Measurements from ENCODE around the gene DNAJB8.

The DNAJB8 gene

DNA sequence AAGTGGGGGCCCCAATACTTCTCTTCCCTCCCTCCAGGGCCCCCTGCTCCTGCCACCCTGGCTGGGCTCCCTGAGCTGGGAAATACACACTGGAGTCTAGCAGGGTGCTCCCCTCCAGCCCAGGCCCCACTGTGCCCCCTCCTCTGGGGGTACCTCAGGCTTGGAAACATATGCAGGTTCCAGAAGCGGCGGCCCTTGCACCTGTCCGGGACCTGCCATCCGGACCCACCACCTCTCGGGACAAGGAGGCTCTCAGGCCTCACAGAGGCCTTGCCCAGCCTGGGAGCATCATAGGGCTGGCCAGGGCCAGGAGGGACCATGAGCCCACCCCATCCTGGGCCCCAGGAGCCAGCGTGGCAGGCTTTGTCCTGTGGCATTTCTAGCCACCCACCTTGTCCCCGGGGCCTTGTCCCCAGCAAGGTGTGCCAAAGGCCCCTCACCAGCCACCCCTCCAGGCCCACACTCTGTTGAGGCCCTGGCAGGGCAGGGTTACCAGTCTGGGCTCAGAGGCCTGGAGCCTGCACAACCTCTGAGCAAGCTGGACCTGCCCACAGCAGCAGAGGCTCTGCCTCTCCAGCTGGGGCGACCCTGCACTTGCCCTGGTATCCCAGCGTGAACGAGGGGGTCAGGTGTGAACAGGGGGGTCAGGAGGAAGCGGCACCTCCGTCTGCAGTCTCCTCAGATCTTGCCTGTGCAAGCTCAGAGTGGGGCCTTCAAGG lies 45.8 kb downstream of the DNAJB8 start:
- Mint-ChIP-seq H3K9me3 (peaks cover 8% of the 10 kb centered on the region), H3K36me3 (ENCODE audit: low read depth) (peaks cover 7% of the 10 kb centered on the region), H3K27ac (no peak overlapping the region), H3K27me3 (ENCODE audit: low read depth) (peaks cover 18% of the 10 kb centered on the region), H3K4me1 (peaks cover 21% of the 10 kb centered on the region), H3K4me3 (no peak overlapping the region)
- TF ChIP-seq, protein P1, sequence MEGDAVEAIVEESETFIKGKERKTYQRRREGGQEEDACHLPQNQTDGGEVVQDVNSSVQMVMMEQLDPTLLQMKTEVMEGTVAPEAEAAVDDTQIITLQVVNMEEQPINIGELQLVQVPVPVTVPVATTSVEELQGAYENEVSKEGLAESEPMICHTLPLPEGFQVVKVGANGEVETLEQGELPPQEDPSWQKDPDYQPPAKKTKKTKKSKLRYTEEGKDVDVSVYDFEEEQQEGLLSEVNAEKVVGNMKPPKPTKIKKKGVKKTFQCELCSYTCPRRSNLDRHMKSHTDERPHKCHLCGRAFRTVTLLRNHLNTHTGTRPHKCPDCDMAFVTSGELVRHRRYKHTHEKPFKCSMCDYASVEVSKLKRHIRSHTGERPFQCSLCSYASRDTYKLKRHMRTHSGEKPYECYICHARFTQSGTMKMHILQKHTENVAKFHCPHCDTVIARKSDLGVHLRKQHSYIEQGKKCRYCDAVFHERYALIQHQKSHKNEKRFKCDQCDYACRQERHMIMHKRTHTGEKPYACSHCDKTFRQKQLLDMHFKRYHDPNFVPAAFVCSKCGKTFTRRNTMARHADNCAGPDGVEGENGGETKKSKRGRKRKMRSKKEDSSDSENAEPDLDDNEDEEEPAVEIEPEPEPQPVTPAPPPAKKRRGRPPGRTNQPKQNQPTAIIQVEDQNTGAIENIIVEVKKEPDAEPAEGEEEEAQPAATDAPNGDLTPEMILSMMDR (IDR thresholded peaks at IDR 0.05; ENCODE audit: unreplicated experiment in 3 of 3) = no peak

DNA sequence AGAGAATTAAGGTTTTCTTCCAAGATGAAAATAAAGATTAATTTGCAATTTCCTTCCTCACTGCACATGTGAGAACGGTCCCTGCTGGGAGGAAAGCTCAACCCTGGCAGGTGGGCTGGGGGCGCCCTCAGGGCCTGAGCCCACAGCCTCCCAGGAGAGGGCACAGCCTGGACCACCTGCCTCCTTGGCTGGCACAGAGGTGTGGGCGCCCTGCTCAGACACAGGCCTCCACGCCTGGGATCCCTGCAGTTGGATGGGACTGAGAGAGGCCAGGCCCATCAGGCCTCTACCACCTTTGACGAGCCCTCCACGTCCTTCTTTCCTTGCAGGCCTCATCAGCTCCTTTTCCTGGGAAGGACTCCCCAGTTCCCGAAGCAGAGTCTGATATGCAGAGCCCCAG lies 46.4 kb downstream of the DNAJB8 start:
- Mint-ChIP-seq H3K4me3 (no peak overlapping the region), H3K27me3 (ENCODE audit: low read depth) (peaks cover 13% of the 10 kb centered on the region), H3K4me1 (peaks cover 21% of the 10 kb centered on the region), H3K9me3 (peaks cover 8% of the 10 kb centered on the region), H3K27ac (no peak overlapping the region), H3K36me3 (ENCODE audit: low read depth) (peaks cover 7% of the 10 kb centered on the region)
- TF ChIP-seq, protein P1 (IDR thresholded peaks at IDR 0.05; ENCODE audit: unreplicated experiment in 3 of 3) = no peak

DNA sequence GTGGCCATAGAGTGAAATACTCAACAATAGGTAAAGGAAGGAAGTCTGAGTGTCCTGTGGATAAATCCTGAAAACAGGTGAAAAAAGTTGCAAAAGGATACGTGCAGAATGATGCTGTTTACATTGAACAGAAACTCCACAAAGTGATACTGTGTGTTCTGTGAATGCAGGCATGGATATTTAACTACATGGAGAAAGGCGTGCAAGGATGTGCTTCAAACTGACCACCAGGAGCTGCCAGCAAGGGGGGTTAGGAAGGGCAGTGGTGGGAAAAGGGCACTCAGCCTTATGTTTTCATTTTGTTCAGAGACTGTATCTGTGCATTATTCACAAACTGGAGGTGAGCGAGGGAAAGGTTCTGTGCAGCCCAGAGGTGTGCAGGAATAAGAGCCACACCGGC lies 47.4 kb downstream of the DNAJB8 start:
- peaks cover 7% of the 10 kb centered on the region for H3K27me3 Mint-ChIP-seq (ENCODE audit: low read depth)
- TF ChIP-seq, protein P1 (IDR thresholded peaks at IDR 0.05; ENCODE audit: unreplicated experiment in 3 of 3) = no peak
- H3K4me3 Mint-ChIP-seq = no peak overlapping the region
- no peak overlapping the region for H3K27ac Mint-ChIP-seq
- peaks cover 11% of the 10 kb centered on the region for H3K4me1 Mint-ChIP-seq
- H3K9me3 Mint-ChIP-seq = peaks cover 8% of the 10 kb centered on the region
- H3K36me3 Mint-ChIP-seq (ENCODE audit: low read depth) = peaks cover 7% of the 10 kb centered on the region

DNA sequence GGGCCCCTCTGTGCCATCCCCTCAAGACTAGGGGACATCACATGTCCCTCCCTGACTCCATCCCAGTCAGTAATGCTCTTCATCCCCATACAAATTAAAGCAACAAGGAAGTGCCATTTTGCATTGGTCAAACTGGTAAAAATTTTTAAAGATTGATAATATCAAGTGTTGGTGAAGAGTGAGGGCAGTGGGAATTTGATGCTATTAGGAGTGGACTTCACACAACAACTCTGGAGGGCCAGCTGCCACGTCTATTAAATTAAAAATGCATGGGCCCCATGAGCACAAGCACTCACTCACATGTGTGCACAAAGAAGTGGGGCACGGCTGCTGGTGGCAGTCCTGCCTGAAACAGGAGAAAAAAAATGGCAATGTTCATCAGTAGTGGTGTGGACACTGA lies 47.8 kb downstream of the DNAJB8 start:
- H3K9me3 Mint-ChIP-seq = peaks cover 8% of the 10 kb centered on the region
- no peak overlapping the region for H3K27ac Mint-ChIP-seq
- H3K4me1 Mint-ChIP-seq = peaks cover 10% of the 10 kb centered on the region
- TF ChIP-seq, protein P1 (IDR thresholded peaks at IDR 0.05; ENCODE audit: unreplicated experiment in 3 of 3) = no peak
- H3K27me3 Mint-ChIP-seq (ENCODE audit: low read depth) = peaks cover 7% of the 10 kb centered on the region
- no peak overlapping the region for H3K4me3 Mint-ChIP-seq
- peaks cover 7% of the 10 kb centered on the region for H3K36me3 Mint-ChIP-seq (ENCODE audit: low read depth)

DNA sequence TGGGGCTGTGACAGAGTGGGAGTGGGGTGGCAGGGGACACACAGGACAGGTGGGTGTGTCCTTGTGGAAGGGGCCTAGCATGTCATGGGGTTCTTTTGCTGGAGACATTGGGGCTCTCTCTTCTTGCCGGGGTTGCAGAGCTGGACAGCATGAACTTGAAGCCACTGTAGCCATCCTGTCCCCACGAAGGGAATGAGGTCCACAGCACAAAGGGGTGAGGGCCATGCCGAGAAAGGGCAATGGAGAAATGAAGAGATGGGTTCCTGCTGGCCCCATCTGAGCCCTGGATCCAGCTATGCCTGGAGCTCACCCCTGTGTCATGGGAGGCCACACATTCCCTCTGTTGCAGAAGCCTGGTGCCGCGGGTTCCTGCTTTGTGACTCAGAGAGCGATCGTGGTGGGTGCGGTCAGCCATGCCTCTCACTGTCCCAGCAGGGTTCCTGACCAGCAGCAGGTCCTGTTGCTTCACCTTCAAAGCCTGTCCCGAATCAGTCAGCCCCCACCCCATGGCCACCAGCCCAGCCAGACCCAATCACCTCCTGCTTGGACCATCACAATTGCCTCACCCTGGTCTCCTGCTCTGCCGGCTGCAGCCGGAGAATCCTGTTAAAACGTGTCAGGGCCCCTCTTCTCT lies 50.0 kb downstream of the DNAJB8 start:
- Mint-ChIP-seq H3K9me3 (peaks cover 8% of the 10 kb centered on the region), H3K27ac (no peak overlapping the region), H3K4me1 (peaks cover 12% of the 10 kb centered on the region), H3K27me3 (ENCODE audit: low read depth) (peaks cover 4% of the 10 kb centered on the region), H3K36me3 (ENCODE audit: low read depth) (peaks cover 7% of the 10 kb centered on the region), H3K4me3 (no peak overlapping the region)
- TF ChIP-seq, protein P1 (IDR thresholded peaks at IDR 0.05; ENCODE audit: unreplicated experiment in 3 of 3) = no peak

All from nephron (organoid).